Myocyte (in vitro differentiated cells): Measurements from ENCODE around the gene CLCA4. TPM values are rescaled to one million over a fixed set of nuclear protein-coding genes. Genes with fewer than 3 reads are reported as not detected.
"Not testable (repeated sequence)": the region's sequence is repeated elsewhere in the genome, so short reads cannot be mapped to it uniquely, and the experiment has no call there.

Experiments
- DNase-seq: peaks from one replicate; pipeline ENCODE4 v3.0.0-alpha.2; 2012; ENCODE audit warnings: low read depth
- total RNA-seq: library from RNA; depleted of rRNA; stranded (reverse); fragments of >200 nt; gene quantifications from 2 replicates; pipeline ENCODE4 v1.2.3, GENCODE V29; 2014

Gene CLCA4
- total RNA-seq, 1 donor from 2014 or later: not detected

DNA sequence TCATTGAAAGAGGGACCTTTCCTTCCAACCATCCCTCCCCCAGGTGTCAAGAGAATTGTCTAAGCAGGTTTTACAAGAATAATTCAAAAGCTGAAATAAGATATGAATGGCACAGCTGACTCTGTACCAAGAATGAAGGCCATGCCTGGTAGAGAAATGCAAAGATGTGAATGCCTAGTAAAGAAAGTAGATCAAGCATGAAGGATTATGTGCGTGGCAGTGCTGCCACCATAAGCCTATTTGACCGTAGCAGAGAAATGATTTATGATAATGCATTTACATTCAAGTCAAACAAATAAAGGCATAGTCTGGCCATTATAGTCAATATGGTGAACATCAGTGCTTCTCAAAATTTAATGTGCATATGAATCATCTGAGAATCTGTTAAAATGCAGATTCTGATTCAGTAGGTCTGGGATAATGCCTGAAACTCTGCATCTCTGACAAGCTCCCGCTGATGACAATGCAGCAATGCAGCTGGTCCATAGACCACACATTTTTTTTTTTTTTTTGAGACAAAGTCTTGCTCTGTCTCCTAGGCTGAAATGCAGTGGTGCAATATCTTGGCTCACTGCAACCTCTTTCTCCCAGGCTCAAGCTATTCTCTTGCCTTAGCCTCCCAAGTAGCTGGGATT, 16.6 kb upstream of the CLCA4 start:
- DNase-seq: no peak

DNA sequence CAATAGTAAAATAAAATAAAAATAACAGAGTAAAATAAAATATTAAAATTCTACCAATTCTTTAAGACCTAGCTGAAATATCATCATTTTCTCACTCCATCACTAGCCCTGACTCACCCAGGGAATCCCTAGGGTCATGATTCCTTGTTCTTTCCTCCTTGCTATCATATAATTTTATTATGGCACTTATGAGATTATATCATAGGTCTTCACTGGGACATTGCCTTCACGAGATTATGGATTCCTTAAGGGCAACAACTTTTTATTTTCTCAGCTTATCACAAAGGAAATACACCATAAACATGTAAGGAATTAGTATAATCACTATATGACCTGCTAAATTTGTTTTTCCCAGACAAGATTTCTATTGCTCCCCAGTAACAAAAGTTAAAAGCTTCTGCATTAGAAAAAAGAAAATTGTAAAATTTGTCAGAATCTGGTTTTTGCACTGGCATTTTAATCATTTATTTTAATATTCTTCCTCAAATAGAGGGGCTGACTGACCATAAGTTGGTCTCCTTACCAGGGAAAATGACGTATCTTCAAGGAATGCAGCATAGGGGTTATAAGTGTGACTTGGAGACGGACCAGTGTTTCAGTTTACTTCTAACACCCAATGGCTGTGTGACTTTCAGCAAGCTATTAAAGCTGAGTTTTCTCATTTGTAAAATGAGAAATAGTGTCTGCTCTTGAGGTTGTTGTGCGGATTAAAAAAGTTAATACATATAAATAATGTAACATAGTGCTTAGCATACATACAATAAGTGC, 8.8 kb upstream of the CLCA4 start:
- no peak for DNase-seq

DNA sequence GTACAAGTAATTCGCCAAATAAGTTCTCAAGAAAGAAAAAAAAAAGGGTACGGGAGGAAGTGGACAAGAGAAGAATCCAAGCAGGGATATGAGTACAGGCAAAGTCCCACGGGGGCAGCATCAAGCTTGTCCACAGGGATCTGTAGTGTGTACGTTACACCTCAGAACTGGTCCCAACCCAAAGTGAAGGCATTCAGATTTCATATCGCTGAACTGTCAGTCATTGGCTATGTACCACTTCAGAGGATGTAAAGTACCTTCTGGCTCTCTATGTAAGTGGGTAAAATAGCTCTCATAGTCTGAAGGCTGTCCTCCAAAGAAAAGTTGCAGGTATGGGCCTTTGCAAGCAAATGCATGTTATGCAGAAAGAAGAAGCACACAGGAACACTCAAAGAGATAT, 8.1 kb upstream of the CLCA4 start:
- no peak for DNase-seq

GRCh38 chr1:86541859-86542258, 5.0 kb upstream of the CLCA4 start:
- DNase-seq: no peak

- DNase-seq: no peak
Measured at GRCh38 chr1:86542631-86543030, 4.2 kb upstream of the CLCA4 start.

DNA sequence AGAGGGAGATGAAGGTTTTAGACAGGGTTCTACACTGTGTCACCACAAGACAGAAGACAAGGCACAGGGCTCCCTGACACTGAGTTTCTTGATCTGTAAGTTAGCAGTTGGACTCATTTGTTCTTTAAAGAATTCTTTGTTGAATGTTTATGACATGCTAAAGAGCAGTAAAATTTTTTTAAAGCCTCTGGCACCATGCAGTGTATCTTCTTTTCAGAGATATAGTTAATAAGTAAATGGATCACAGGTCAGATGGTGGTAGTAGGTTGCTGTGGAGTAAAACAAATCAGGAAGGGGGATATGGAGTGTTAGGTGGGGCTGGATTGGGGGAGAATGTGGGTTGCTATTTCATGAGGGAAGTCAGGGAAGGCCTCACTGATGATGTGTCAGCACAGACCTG, 2.0 kb downstream of the CLCA4 start:
- DNase-seq: no peak

GRCh38 chr1:86551305-86551704, 4.4 kb downstream of the CLCA4 start:
- DNase-seq: no peak

DNA sequence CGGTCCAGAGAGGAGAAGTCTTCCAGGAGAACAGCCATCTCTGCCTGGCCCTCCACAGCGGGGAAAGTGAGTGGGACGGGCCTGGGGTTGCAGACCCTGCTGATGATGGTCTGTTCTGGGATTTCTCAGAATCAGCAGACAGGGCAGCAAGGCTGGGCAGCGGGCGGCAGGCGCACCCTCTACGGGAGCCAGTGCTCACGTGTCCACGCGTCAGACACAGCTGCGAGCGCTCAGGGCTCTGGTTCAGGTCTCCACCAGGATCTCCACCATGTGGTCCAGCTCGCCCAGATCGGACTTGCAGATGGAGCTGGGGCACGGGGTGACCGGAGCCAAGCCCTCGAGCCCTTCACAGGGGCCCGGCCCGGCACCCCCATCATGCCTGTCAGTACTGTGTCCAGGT, 5.5 kb downstream of the CLCA4 start:
- DNase-seq: no peak

GRCh38 chr1:86557739-86558138, 10.9 kb downstream of the CLCA4 start:
- DNase-seq: no peak

GRCh38 chr1:86563849-86564248, 17.0 kb downstream of the CLCA4 start:
- DNase-seq: no peak

GRCh38 chr1:86567341-86567740, 20.5 kb downstream of the CLCA4 start:
- no peak for DNase-seq

- no peak for DNase-seq
Measured at GRCh38 chr1:86567878-86568277, 21.0 kb downstream of the CLCA4 start.

DNA sequence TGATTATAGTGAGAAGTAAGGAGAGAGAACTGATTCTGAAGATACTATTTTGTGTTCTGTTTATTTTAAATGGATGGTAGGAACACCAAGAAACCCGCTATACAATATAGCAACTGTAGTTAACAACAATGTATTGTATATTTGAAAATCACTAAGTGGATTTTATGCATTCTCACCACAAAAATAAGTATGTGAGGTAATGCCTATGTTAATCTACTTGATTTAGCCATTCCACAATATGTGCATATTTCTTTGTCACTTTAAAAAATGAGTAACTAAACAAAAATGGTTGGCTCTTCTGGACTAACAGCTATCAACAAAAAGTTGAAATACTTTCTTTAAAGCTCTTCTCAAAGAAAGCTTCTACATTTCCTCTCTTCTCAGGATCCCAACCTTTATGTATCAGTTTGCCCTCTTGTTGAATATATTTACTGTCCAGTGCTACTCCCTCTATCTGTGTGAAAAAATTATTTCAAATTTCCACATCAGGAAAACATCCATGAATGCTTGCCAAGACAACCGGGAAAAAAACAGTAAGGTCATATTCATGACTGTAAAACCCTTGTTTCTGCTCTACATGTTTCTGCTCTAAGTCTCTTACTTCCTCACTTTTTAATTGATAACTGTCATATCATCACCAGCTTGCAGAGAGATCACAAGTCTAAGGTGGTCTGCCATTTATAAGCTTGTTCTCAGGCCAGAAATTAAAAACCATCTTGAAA, 27.0 kb downstream of the CLCA4 start:
- no peak for DNase-seq

GRCh38 chr1:86581231-86581630, 34.4 kb downstream of the CLCA4 start:
- no peak for DNase-seq

DNA sequence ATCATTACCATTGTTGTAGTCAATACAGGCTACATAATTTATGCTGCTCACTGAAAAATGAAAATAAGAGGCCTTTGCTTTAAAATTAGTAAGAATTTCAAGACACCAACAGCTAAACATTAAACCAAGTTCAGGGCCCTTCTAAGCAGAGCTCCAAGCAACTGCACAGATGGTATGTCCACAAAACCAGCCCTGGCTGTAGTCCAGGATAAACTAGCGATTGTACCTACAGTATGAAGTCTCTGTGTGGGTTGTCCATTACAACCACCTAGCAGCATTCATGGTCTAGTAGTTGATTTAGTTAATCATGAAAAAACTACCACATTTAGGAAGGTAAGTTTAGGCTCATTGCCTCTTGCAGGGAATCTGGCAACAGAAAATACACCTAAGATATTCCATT, 35.3 kb downstream of the CLCA4 start:
- no peak for DNase-seq

- no peak for DNase-seq
Measured at GRCh38 chr1:86583032-86583431, 36.2 kb downstream of the CLCA4 start.

DNA sequence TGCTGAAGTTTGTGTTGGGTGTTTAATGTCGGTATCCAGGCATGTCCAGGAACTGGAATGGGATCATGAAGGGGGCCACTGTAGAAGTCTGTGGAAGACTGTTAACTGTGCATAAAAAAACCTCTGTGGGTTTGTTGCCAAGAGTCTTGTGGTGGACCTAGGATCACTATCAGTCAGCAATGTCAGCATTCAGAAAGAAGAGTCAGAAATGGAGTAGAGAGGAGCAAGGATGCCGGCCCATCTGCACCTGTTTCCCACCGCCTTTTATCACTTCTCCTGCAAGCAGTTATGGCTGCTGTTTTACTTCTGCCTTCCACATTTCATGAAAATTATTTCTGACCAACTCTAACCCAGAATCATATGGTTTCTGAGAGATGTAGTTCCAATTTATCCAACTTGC, 36.7 kb downstream of the CLCA4 start:
- no peak for DNase-seq

GRCh38 chr1:86594284-86594770, 47.4 kb downstream of the CLCA4 start:
- DNase-seq: no peak

- DNase-seq: no peak
Measured at GRCh38 chr1:86596224-86596623, 49.3 kb downstream of the CLCA4 start.

GRCh38 chr1:86596741-86597290, 49.9 kb downstream of the CLCA4 start:
- DNase-seq: no peak

- not testable (repeated sequence) for DNase-seq
Measured at GRCh38 chr1:86606080-86606479, 59.2 kb downstream of the CLCA4 start.

DNA sequence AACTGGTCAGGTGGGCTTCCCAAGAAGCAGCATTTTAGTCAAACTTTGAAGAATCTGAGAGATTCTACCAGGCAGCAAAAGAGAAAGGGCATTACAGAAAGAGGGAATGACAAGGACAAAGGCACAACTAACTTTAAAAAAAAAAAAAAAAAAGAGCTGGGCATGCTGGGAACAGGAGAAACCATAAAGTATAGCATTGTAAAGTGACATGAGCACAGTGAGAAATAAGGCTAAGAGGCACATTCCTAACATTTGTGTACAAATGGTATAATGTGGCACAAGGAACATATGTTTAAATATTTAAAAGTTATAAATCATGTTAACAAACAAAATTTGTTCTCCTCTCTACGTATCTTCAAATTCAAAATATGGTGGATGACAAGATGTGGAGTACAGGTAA, 69.6 kb downstream of the CLCA4 start:
- DNase-seq: no peak
